GM18520 (cell line): ENCODE data around the gene GRPEL2.

Experiments
- ATAC-seq: cut with Tn5 transposase; IDR thresholded peaks from one replicate; pipeline ENCODE4 v1.9.1; 2021; ENCODE audit not compliant: unreplicated experiment

The GRPEL2 gene

GRCh38 chr5:149317281-149318048 lies 27.8 kb upstream of the GRPEL2 start:
- no peak for ATAC-seq

GRCh38 chr5:149319174-149319573 lies 26.1 kb upstream of the GRPEL2 start:
- ATAC-seq: no peak

DNA sequence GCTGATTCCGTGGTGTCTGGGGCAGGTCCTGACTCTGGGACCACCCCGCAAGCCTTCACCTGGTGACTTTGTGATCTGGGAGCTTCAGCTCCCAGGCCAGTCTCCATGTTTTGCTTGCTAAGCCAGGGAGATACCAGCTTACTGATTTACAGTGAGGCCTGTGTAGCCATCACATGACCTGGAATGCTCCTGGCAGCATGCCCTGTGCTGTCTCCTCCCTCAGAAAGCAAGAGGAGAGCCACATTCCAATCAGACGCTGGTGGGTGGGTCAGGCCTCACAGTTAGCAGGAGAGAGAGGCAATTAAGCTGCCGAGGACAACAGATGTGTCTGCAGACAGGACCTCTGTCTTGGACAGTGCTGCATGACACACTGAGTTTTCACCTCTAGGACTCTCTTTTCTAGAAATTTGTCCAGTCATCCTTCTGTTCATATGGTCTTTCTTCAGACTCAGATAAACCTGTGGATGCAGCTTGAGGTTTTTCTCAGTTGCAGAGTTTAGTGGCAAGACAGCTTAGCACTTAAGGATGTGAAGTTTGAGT lies 24.4 kb upstream of the GRPEL2 start:
- ATAC-seq: no peak

DNA sequence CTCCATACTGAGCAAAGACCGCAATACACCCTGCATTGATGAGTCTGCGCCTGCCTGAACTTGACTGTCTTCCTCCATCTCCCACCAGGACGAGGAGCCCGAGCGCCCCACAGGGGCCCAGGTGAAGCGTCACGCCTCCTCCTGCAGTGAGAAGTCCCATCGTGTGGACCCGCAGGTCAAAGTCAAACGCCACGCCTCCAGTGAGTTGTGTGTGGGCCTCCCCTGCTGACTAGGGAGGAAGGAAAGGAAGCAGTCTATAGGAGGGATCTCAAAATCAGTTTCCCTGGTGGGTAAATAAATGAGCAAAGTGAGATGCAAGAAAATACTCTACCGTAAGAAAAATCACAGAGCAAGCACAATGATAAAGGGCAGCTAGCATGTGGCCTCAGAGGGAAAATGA lies 22.8 kb upstream of the GRPEL2 start:
- ATAC-seq: no peak

- ATAC-seq: no peak
These were observed 22.1 kb upstream of the GRPEL2 start for GRCh38 chr5:149323210-149323609.

DNA sequence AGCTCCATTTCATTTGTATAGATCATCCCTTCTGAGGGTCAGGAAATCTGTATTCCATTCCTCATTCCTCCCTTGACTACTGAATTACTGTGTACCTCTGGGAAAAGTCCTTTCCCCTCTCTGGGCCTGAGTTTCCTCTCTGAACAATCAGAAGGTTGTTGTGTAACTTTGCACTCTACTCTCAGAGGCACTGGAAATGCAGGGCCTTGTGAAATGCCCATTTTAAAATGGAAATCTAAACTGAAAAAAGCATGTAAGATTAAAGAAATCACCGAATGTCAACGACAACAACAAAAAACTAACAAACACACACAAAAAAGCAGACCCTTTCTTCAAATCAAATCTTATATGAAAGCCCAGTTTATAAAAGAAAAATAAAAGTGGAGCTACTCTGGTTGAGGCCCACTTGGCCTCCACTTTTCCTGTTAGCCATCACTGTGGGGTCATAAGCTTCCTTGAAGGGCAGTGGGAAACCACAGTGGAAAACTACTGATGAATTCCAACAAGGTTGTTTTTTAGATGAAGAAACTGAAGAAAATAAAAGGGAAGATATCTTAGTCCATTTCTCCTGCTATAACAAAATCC lies 21.6 kb upstream of the GRPEL2 start:
- no peak for ATAC-seq

DNA sequence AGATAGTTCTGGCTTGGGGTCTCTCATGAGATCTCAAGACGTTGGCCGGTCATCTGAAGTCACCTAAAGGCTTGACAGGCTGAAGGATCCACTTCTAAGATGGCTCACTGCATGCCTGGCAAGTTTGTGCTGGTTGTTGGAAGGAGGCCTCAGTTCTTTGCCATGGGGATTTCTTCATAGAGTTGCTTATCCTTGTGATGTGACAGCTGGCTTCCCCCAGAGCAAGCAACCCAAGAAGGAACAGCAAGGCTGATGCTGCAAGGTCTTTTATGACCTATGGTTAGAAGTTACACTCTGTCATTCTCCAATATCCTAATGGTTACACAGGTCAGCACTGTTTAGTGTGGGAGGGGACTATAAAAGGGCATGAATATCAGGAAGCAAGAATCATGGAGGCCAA lies 20.7 kb upstream of the GRPEL2 start:
- no peak for ATAC-seq

- ATAC-seq: no peak
These were observed 20.0 kb upstream of the GRPEL2 start for GRCh38 chr5:149325166-149325735.

DNA sequence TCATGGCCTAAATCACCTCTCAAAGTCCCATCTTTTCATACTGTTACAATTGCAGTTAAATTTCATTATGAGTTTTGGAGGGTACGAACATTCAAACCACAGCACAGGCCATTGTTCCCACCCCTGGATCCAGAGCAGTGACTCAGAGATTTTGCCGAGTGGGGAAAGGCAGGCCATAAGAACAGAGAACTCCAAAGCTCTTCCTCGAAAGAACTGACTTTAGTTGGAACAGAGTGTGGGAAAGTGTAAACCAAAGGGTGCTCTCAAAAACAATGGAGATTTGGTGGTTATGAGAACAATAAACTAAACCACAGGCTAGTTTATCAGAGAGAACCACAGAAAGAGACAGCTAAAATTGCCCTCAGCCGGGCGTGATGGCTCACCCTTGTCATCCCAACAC lies 19.4 kb upstream of the GRPEL2 start:
- ATAC-seq: no peak

GRCh38 chr5:149326611-149327010 lies 18.7 kb upstream of the GRPEL2 start:
- no peak for ATAC-seq

GRCh38 chr5:149328177-149328576 lies 17.1 kb upstream of the GRPEL2 start:
- ATAC-seq: no peak

- no peak for ATAC-seq
These were observed 11.4 kb upstream of the GRPEL2 start for GRCh38 chr5:149333711-149334443.

GRCh38 chr5:149337736-149338135 lies 7.6 kb upstream of the GRPEL2 start:
- no peak for ATAC-seq

GRCh38 chr5:149338364-149338763 lies 6.9 kb upstream of the GRPEL2 start:
- no peak for ATAC-seq

DNA sequence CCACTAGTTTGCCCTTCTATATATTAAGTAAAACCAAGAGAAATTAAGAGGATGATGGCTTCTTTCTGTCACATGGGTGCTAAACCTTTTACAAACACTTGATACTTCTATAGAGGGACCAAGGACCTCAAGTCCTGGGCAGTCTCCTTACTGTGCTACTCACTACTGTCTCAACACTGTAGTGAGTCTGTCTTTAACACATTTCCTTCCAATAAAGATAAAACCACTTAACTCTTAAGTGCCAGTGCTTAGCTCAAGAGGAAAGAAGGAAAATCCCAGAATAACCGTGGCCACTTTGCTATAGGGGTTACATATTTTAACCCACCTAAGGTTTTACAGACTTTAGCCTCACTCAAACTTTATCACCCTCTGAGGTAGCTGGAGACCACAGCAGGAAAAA lies 4.4 kb upstream of the GRPEL2 start:
- ATAC-seq: no peak

- ATAC-seq: no peak
These were observed 3.4 kb upstream of the GRPEL2 start for GRCh38 chr5:149341876-149342275.

GRCh38 chr5:149344151-149344550 lies 1.1 kb upstream of the GRPEL2 start:
- no peak for ATAC-seq

- no peak for ATAC-seq
These were observed 558 bp downstream of the GRPEL2 start for GRCh38 chr5:149345892-149346222.

DNA sequence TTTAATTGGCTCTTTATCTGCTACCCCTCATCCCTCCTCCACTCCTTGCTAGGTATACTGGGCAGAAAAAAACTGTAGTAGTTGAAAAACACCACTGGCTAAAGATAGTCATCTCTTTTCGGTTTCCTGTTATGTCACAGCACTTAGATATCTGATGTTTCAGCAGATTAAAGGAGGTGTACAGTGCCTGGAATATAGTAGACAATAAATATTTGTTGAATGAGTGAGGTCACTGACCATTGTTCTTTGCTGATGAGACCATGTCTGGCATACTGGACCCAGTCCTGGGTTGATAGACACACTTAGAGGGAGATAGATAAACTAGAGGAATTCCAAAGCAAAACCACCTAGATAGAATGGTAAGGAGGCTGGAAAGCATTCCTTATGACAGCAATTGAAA lies 3.2 kb downstream of the GRPEL2 start:
- no peak for ATAC-seq

DNA sequence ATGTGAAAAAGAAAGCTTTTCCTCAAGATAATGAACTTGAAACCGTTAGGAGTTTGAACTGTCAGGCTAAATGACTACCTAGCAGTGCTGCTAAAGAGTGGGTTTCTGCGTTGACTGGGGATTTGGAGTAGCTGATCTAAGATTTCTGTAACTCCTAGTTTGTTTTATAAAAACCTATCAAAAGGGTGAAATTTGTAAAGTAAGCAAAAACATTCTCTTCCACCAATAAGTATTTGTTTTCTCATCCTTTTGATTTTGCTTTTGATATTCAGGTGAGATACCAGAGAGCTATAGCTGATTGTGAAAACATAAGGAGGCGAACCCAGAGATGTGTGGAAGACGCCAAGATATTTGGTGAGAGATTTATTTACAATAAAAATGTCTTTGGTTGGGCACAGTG lies 4.1 kb downstream of the GRPEL2 start:
- ATAC-seq: no peak

DNA sequence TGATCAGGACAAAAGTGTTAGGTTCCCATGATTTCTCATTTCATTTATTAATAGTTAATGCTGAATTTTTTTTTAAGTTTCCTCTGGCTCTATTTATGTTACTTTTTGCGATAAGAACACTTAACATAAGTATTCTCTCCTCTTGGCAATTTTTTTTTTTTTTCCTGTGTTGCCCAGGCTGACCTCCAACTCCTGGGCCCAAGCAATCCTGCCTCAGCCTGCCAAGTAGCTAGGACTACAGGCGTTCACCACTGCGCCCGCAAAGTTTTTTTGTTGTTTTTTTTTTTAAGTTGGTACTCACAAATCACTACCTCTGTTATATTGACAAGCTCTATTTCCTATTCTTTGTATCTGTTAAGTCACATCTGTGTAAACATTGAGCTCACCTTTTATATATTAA lies 6.9 kb downstream of the GRPEL2 start:
- no peak for ATAC-seq

DNA sequence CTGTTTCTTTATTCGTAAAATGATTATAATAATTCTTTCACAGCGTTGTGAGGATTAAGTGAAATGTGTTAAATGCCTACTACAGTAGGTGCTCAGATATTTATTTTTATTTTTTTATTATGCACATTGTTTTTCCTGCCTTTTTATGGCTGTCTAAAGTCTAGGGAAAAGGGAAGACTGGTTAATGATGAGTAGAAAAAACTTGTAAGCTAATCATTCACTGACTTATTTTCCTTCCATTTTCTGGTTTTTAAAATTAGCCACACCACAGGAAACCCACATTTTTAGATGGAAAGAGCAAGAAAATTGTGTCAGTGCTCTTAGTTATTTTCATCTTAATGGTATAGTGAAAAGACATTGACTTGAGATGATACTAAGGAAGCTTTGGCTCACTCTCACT lies 8.6 kb downstream of the GRPEL2 start:
- no peak for ATAC-seq
